Astrocyte (in vitro differentiated cells and primary cell): ENCODE data around the gene MLXIP. TPM values are rescaled to one million over a fixed set of nuclear protein-coding genes. Genes with fewer than 3 reads are reported as not detected.

Experiments used
- DNase-seq: peaks from one replicate; pipeline ENCODE4 v3.0.0-alpha.2; 2010; ENCODE audit warnings: low read depth
- FAIRE-seq: peaks from 2 replicates; lab custom pipeline; 2011; peaks lifted over from hg19 to GRCh38; lab: Jason Lieb, UNC
- H2AFZ ChIP-seq: 2 replicates; pipeline ENCODE4 v1.6.0; 2012; ENCODE audit warnings: low read depth, low read length, inconsistent platforms
- H3K27ac ChIP-seq: 2 replicates; pipeline ENCODE4 v1.5.1; 2011; ENCODE audit warnings: low read depth, low read length, inconsistent platforms
- H3K27me3 ChIP-seq: 2 replicates; pipeline ENCODE4 v1.6.0; 2011; ENCODE audit warnings: low read length, inconsistent platforms; ENCODE audit not compliant: insufficient read depth
- H3K36me3 ChIP-seq: 2 replicates; pipeline ENCODE4 v1.5.1; 2011; ENCODE audit warnings: low read length, inconsistent platforms; ENCODE audit not compliant: insufficient read depth
- H3K4me1 ChIP-seq: 2 replicates; pipeline ENCODE4 v1.5.1; 2011; ENCODE audit warnings: low read length, inconsistent platforms; ENCODE audit not compliant: insufficient read depth
- H3K4me2 ChIP-seq: 2 replicates; pipeline ENCODE4 v1.6.0; 2012; ENCODE audit warnings: low read length, inconsistent platforms
- H3K4me3 ChIP-seq: 2 replicates; pipeline ENCODE4 v1.5.1; 2011; ENCODE audit warnings: low read depth, mild to moderate bottlenecking, low read length, inconsistent platforms; ENCODE audit not compliant: insufficient read depth
- H3K79me2 ChIP-seq: 2 replicates; pipeline ENCODE4 v1.6.0; 2012; ENCODE audit warnings: mild to moderate bottlenecking, low read length, inconsistent platforms; ENCODE audit not compliant: insufficient read depth
- H3K9ac ChIP-seq: 2 replicates; pipeline ENCODE4 v1.6.0; 2012; ENCODE audit warnings: mild to moderate bottlenecking, low read length, inconsistent platforms
- H3K9me3 ChIP-seq: 2 replicates; pipeline ENCODE4 v1.5.1; 2012; ENCODE audit warnings: low read depth, mild to moderate bottlenecking, low read length, inconsistent platforms; ENCODE audit not compliant: insufficient read depth
- H4K20me1 ChIP-seq: 2 replicates; pipeline ENCODE4 v1.6.0; 2012; ENCODE audit warnings: low read length, inconsistent platforms; ENCODE audit not compliant: insufficient read depth
- H3K27ac Mint-ChIP-seq: one replicate; pipeline ENCODE4 v1.8.0; 2021; ENCODE audit warnings: mild to moderate bottlenecking, mixed read lengths; ENCODE audit not compliant: unreplicated experiment
- H3K27me3 Mint-ChIP-seq: one replicate; pipeline ENCODE4 v1.8.0; 2021; ENCODE audit warnings: low read depth, mixed read lengths; ENCODE audit not compliant: unreplicated experiment
- H3K36me3 Mint-ChIP-seq: one replicate; pipeline ENCODE4 v1.8.0; 2021; ENCODE audit warnings: low read depth, mixed read lengths; ENCODE audit not compliant: unreplicated experiment
- H3K4me1 Mint-ChIP-seq: one replicate; pipeline ENCODE4 v1.8.0; 2021; ENCODE audit warnings: low read depth, mixed read lengths; ENCODE audit not compliant: unreplicated experiment
- H3K4me3 Mint-ChIP-seq: one replicate; pipeline ENCODE4 v1.8.0; 2021; ENCODE audit warnings: mild to moderate bottlenecking, moderate library complexity, mixed read lengths; ENCODE audit not compliant: unreplicated experiment
- H3K9me3 Mint-ChIP-seq: one replicate; pipeline ENCODE4 v1.8.0; 2021; ENCODE audit warnings: mild to moderate bottlenecking, mixed read lengths; ENCODE audit not compliant: unreplicated experiment
- CTCF ChIP-seq: IDR thresholded peaks from 2 replicates; pipeline ENCODE4 v1.5.1; 2011; ENCODE audit warnings: low read depth, mild to moderate bottlenecking, inconsistent platforms, low read length, moderate library complexity; ENCODE audit not compliant: insufficient read depth
- EZH2 ChIP-seq: IDR thresholded peaks from 2 replicates; pipeline ENCODE4 v1.6.1; 2012; ENCODE audit warnings: mild to moderate bottlenecking, low read length, inconsistent platforms; ENCODE audit not compliant: insufficient read depth
- total RNA-seq: library from RNA; stranded (reverse); gene quantifications from 2 replicates; pipeline ENCODE4 v1.2.1, GENCODE V29; 2021

MLXIP gene
- total RNA-seq, 1 donor from 2014 or later, result 62.5 TPM

- H3K27me3 ChIP-seq, result no peaks in the 10 kb centered on the region
- no peak overlapping the region for H3K4me3 Mint-ChIP-seq
- DNase-seq (no peak), FAIRE-seq (no peak)
- peaks cover 24% of the 10 kb centered on the region for H3K4me1 Mint-ChIP-seq
- H3K36me3 ChIP-seq, result no peaks in the 10 kb centered on the region
- H3K4me1 ChIP-seq, result peaks cover 18% of the 10 kb centered on the region
- H3K9me3 ChIP-seq, result no peaks in the 10 kb centered on the region
- no peaks in the 10 kb centered on the region for H4K20me1 ChIP-seq
- no peak overlapping the region for H2AFZ ChIP-seq
- no peak overlapping the region for H3K27ac ChIP-seq
- H3K4me2 ChIP-seq, result no peak overlapping the region
- H3K27me3 Mint-ChIP-seq, result no peaks in the 10 kb centered on the region
- no peaks in the 10 kb centered on the region for H3K79me2 ChIP-seq
- H3K36me3 Mint-ChIP-seq, result peaks cover 26% of the 10 kb centered on the region
- H3K9me3 Mint-ChIP-seq, result no peaks in the 10 kb centered on the region
- H3K27ac Mint-ChIP-seq, result no peak overlapping the region
- TF ChIP-seq EZH2, result no peak
- TF ChIP-seq CTCF, result no peak
- H3K4me3 ChIP-seq, result no peak overlapping the region
- no peak overlapping the region for H3K9ac ChIP-seq
Observed at GRCh38 chr12:122059203-122059960, 19.2 kb upstream of the MLXIP start.

GRCh38 chr12:122060081-122060501, 18.5 kb upstream of the MLXIP start:
- no peak overlapping the region for H3K4me3 ChIP-seq
- H3K27me3 ChIP-seq, result no peaks in the 10 kb centered on the region
- FAIRE-seq, result no peak
- Mint-ChIP-seq H3K27ac (no peak overlapping the region), H3K4me3 (no peak overlapping the region), H3K4me1 (peaks cover 25% of the 10 kb centered on the region), H3K36me3 (peaks cover 26% of the 10 kb centered on the region), H3K9me3 (no peaks in the 10 kb centered on the region), H3K27me3 (no peaks in the 10 kb centered on the region)
- H3K27ac ChIP-seq, result no peak overlapping the region
- no peaks in the 10 kb centered on the region for H3K36me3 ChIP-seq
- H4K20me1 ChIP-seq, result no peaks in the 10 kb centered on the region
- peaks cover 25% of the 10 kb centered on the region for H3K4me1 ChIP-seq
- TF ChIP-seq CTCF (no peak), EZH2 (no peak)
- H3K9ac ChIP-seq, result no peak overlapping the region
- no peaks in the 10 kb centered on the region for H3K79me2 ChIP-seq
- no peak for DNase-seq
- H3K9me3 ChIP-seq, result no peaks in the 10 kb centered on the region
- no peak overlapping the region for H2AFZ ChIP-seq
- H3K4me2 ChIP-seq, result no peak overlapping the region

- no peak overlapping the region for H3K27ac Mint-ChIP-seq
- FAIRE-seq, result no peak
- H3K27ac ChIP-seq, result no peak overlapping the region
Observed at GRCh38 chr12:122061253-122061652, 17.3 kb upstream of the MLXIP start.

More at GRCh38 chr12:122061253-122061652, 17.3 kb upstream of the MLXIP start:
- no peak overlapping the region for H3K9ac ChIP-seq
- H2AFZ ChIP-seq, result no peak overlapping the region
- H3K4me1 ChIP-seq, result peaks cover 29% of the 10 kb centered on the region
- TF ChIP-seq EZH2, result no peak
- no peak for TF ChIP-seq CTCF
- no peak overlapping the region for H3K4me3 ChIP-seq
- no peak overlapping the region for H3K4me3 Mint-ChIP-seq
- H3K9me3 ChIP-seq, result no peaks in the 10 kb centered on the region
- peaks cover 26% of the 10 kb centered on the region for H3K36me3 Mint-ChIP-seq
- H3K27me3 ChIP-seq, result no peaks in the 10 kb centered on the region
- no peak overlapping the region for H3K4me2 ChIP-seq
- no peaks in the 10 kb centered on the region for H3K79me2 ChIP-seq
- no peaks in the 10 kb centered on the region for H3K9me3 Mint-ChIP-seq
- H3K4me1 Mint-ChIP-seq, result peaks cover 25% of the 10 kb centered on the region
- no peaks in the 10 kb centered on the region for H3K27me3 Mint-ChIP-seq
- no peaks in the 10 kb centered on the region for H3K36me3 ChIP-seq
- no peaks in the 10 kb centered on the region for H4K20me1 ChIP-seq
- DNase-seq, result no peak
